Measurements from ENCODE around the gene CYP2D6. TPM values are rescaled to one million over a fixed set of nuclear protein-coding genes. Genes with fewer than 3 reads are reported as not detected.

CYP2D6 gene
- total and polyA plus RNA-seq, 2 of the 8 experiments (the other 6 are each of a cell fraction or from before 2014, with no cell fraction given): 0.93 to 1.7 TPM

- no peak for FAIRE-seq
- no peak for TF ChIP-seq TCF12 (IDR thresholded peaks at IDR 0.05; ENCODE audit: low read depth, low read length)
- TF ChIP-seq E2F6 (IDR thresholded peaks at IDR 0.05): no peak
- TF ChIP-seq SP4 (IDR thresholded peaks at IDR 0.05; ENCODE audit: low read length): no peak
These were observed 952 bp upstream of the CYP2D6 start for GRCh38 chr22:42131562-42131961.

More at GRCh38 chr22:42131562-42131961, 952 bp upstream of the CYP2D6 start:
- Histone ChIP-seq H3K36me3 (ENCODE audit: control insufficient read depth in 2 of 4, insufficient read depth in 4 of 4, low read length in 3 of 4) (no peaks in the 10 kb centered on the region), H2AK5ac (ENCODE audit: low read depth, low read length) (no peak overlapping the region), H4K8ac (ENCODE audit: extremely low read depth, insufficient read depth, low read length) (no peak overlapping the region), H3K4me2 (ENCODE audit: insufficient read depth in 1 of 2, low read depth in 2 of 2, low read length in 2 of 2) (no peak overlapping the region), H3K79me2 (ENCODE audit: control insufficient read depth in 1 of 2, insufficient read depth in 2 of 2, low read length in 2 of 2) (no peaks in the 10 kb centered on the region), H2BK120ac (replicated peaks; ENCODE audit: low read depth, low read length) (no peak overlapping the region), H3K23ac (ENCODE audit: insufficient read length) (no peak overlapping the region), H4K91ac (replicated peaks; ENCODE audit: insufficient read length, low read length) (no peak overlapping the region), H2AFZ (ENCODE audit: low read length) (no peak overlapping the region), H2BK20ac (ENCODE audit: low read length) (no peak overlapping the region), H4K5ac (ENCODE audit: insufficient read length, low read depth, low read length) (no peak overlapping the region), H3K9me3 (ENCODE audit: insufficient read depth in 2 of 2, low read depth in 1 of 2, low read length in 1 of 2) (no peaks in the 10 kb centered on the region; a peak in 1 of 4 replicates), H3K9ac (replicated peaks in 1 of 4; ENCODE audit: extremely low read depth in 1 of 4, low read depth in 3 of 4, low read length in 3 of 4) (no peak overlapping the region), H3K56ac (replicated peaks; ENCODE audit: insufficient read length, low read depth, low read length) (no peak overlapping the region), H2BK12ac (ENCODE audit: low read depth, low read length) (no peak overlapping the region), H3K27ac (ENCODE audit: low read depth, low read length) (no peak overlapping the region), H3K14ac (ENCODE audit: insufficient read length) (no peak overlapping the region), H3K23me2 (ENCODE audit: low read depth, low read length) (no peaks in the 10 kb centered on the region), H2BK15ac (ENCODE audit: low read length) (no peak overlapping the region), H4K20me1 (replicated peaks in 1 of 2; ENCODE audit: control insufficient read depth in 1 of 2, insufficient read depth in 2 of 2, low read length in 2 of 2) (no peaks in the 10 kb centered on the region), H3K27me3 (replicated peaks in 1 of 4; ENCODE audit: control insufficient read depth in 3 of 4, extremely low read depth in 1 of 4, insufficient read depth in 3 of 4, low read length in 3 of 4) (no peaks in the 10 kb centered on the region), H3K4ac (replicated peaks; ENCODE audit: insufficient read length, low read depth, low read length) (no peak overlapping the region), H3K79me1 (ENCODE audit: low read depth, low read length) (no peaks in the 10 kb centered on the region), H3K4me3 (ENCODE audit: extremely low read depth in 1 of 4, insufficient read depth in 2 of 4, low read depth in 3 of 4, low read length in 4 of 4) (no peak overlapping the region), H3K18ac (ENCODE audit: extremely low read depth, low read length) (no peak overlapping the region), H2BK5ac (ENCODE audit: low read depth, low read length) (no peak overlapping the region), H3K4me1 (replicated peaks in 1 of 4; ENCODE audit: control insufficient read depth in 3 of 4, insufficient read depth in 4 of 4, low read length in 3 of 4) (no peaks in the 10 kb centered on the region)
- DNase-seq (ENCODE audit: low read depth in 1 of 2, low spot score in 2 of 2): no peak
- 90% methylated on average over 4 of the region's 8 CpGs; no CpG with 5 or more reads in 1 of the 2 experiments for WGBS, 2 experiments (ENCODE audit: extremely low coverage in 1 of 2, insufficient coverage in 1 of 2, insufficient read length in 1 of 2, insufficient replicate concordance in 2 of 2, low coverage in 1 of 2, low lambda C conversion rate in 2 of 2, missing lambda C conversion rate in 1 of 2)
- POLR2A ChIA-PET (ENCODE audit: partially characterized antibody): no interaction called here
- CTCF ChIA-PET (ENCODE audit: partially characterized antibody): no interaction called here

All from H1 (cell line).